CD4-positive, CD25-positive, alpha-beta regulatory T cell (primary cell): ENCODE results near the gene JAK1. TPM values are rescaled to one million over a fixed set of nuclear protein-coding genes. Genes with fewer than 3 reads are reported as not detected.

ENCODE experiments used
- ATAC-seq, 2 donors: fragments of 150-1000 bp; cut with Tn5 transposase; one replicate each; pipeline ENCODE4 v1.10.0; 2021; ENCODE audit warnings: low read depth in 2 of 2, moderate number of reproducible peaks in 2 of 2, moderate library complexity in 1 of 2
- DNase-seq, 3 donors: peaks; one replicate each; pipeline versions ENCODE4 v3.0.0 to v3.0.0-alpha.2; 2012 to 2022; ENCODE audit warnings: mixed read lengths in 1 of 3
- H3K27ac ChIP-seq: one replicate; pipeline ENCODE4 v1.7.0; 2013; ENCODE audit warnings: mild to moderate bottlenecking, low read length; ENCODE audit not compliant: insufficient read depth, poor library complexity, severe bottlenecking
- H3K27me3 ChIP-seq: one replicate; pipeline ENCODE4 v1.7.0; 2013; ENCODE audit warnings: low read length; ENCODE audit not compliant: control insufficient read depth, insufficient read depth
- H3K36me3 ChIP-seq: one replicate; pipeline ENCODE4 v1.7.0; 2013; ENCODE audit warnings: mild to moderate bottlenecking, low read length, moderate library complexity; ENCODE audit not compliant: control insufficient read depth, insufficient read depth
- H3K4me1 ChIP-seq: 2 replicates; pipeline ENCODE4 v1.7.0; 2013; ENCODE audit warnings: mild to moderate bottlenecking, low read length; ENCODE audit not compliant: insufficient read depth, control insufficient read depth, poor library complexity, severe bottlenecking
- H3K4me3 ChIP-seq: one replicate; pipeline ENCODE4 v1.7.0; 2013; ENCODE audit warnings: low read depth, mild to moderate bottlenecking, low read length, moderate library complexity
- H3K9me3 ChIP-seq, 2 experiments: 1 replicate in 1 of 2; 2 replicates in 1 of 2; pipeline ENCODE4 v1.7.0; 2013; ENCODE audit warnings: low read length in 2 of 2, mild to moderate bottlenecking in 1 of 2, moderate library complexity in 1 of 2; ENCODE audit not compliant: control insufficient read depth in 2 of 2
- H3K27ac Mint-ChIP-seq, 3 donors: one replicate each; pipeline ENCODE4 v1.8.0; 2020 to 2022; ENCODE audit warnings: mild to moderate bottlenecking in 3 of 3, mixed read lengths in 3 of 3, moderate library complexity in 2 of 3
- H3K27me3 Mint-ChIP-seq: one replicate; pipeline ENCODE4 v1.8.0; 2022; ENCODE audit warnings: mild to moderate bottlenecking, mixed read lengths
- H3K36me3 Mint-ChIP-seq: one replicate; pipeline ENCODE4 v1.8.0; 2020; ENCODE audit warnings: mixed read lengths
- H3K4me1 Mint-ChIP-seq, 4 donors: one replicate each; pipeline ENCODE4 v1.8.0; 2020 to 2022; ENCODE audit warnings: mixed read lengths in 4 of 4, mild to moderate bottlenecking in 1 of 4
- H3K4me3 Mint-ChIP-seq, 4 donors: one replicate each; pipeline ENCODE4 v1.8.0; 2020 to 2022; ENCODE audit warnings: mild to moderate bottlenecking in 4 of 4, mixed read lengths in 4 of 4, moderate library complexity in 3 of 4
- H3K9me3 Mint-ChIP-seq, 7 donors: one replicate each; pipeline ENCODE4 v1.8.0; 2020 to 2022; ENCODE audit warnings: mixed read lengths in 7 of 7, mild to moderate bottlenecking in 3 of 7, moderate library complexity in 2 of 7
- polyA plus RNA-seq, 4 donors: library from polyadenylated mRNA; unstranded; fragments of 300-500 nt; fragmentation: Illumina TruSeq; gene quantifications; one replicate each; pipeline ENCODE4 v1.2.3, GENCODE V29; 2021
- total RNA-seq: library from RNA; stranded (reverse); gene quantifications from one replicate; pipeline ENCODE4 v1.2.3, GENCODE V29; 2022

JAK1 gene
- total and polyA plus RNA-seq, 5 donors from 2014 or later = 215 to 333 (median 229) TPM

GRCh38 chr1:64856553-64856952 lies 109.8 kb downstream of the JAK1 start:
- H3K9me3 Mint-ChIP-seq = no peaks in the 10 kb centered on the region
- peaks cover 63% of the 10 kb centered on the region for H3K36me3 Mint-ChIP-seq
- H3K9me3 ChIP-seq = no peaks in the 10 kb centered on the region
- H3K27me3 Mint-ChIP-seq = no peaks in the 10 kb centered on the region
- no peak for ATAC-seq
- H3K4me3 Mint-ChIP-seq = no peak overlapping the region
- H3K4me1 Mint-ChIP-seq = peaks cover 0 to 21% (median 9%) of the 10 kb centered on the region in 4 donors
- H3K27ac Mint-ChIP-seq = peak overlapping the region in 1 of 3 donors; percentile 66
- peaks cover 96% of the 10 kb centered on the region for H3K36me3 ChIP-seq
- H3K27ac ChIP-seq = no peak overlapping the region
- no peaks in the 10 kb centered on the region for H3K4me1 ChIP-seq
- H3K27me3 ChIP-seq = no peaks in the 10 kb centered on the region
- no peak overlapping the region for H3K4me3 ChIP-seq
- DNase-seq = no peak

GRCh38 chr1:64855557-64855956 lies 110.8 kb downstream of the JAK1 start:
- H3K4me1 ChIP-seq = no peaks in the 10 kb centered on the region
- no peaks in the 10 kb centered on the region for H3K27me3 ChIP-seq
- H3K36me3 ChIP-seq = peaks cover 98% of the 10 kb centered on the region
- H3K4me3 Mint-ChIP-seq = no peak overlapping the region
- H3K27ac Mint-ChIP-seq = no peak overlapping the region
- no peak overlapping the region for H3K27ac ChIP-seq
- no peaks in the 10 kb centered on the region for H3K9me3 ChIP-seq
- H3K4me1 Mint-ChIP-seq = peaks cover 0 to 14% (median 3%) of the 10 kb centered on the region in 4 donors
- no peak for ATAC-seq
- H3K27me3 Mint-ChIP-seq = no peaks in the 10 kb centered on the region
- peaks cover 54% of the 10 kb centered on the region for H3K36me3 Mint-ChIP-seq
- DNase-seq = no peak
- H3K4me3 ChIP-seq = no peak overlapping the region
- H3K9me3 Mint-ChIP-seq = no peaks in the 10 kb centered on the region

- H3K27ac ChIP-seq = no peak overlapping the region
Observed at GRCh38 chr1:64854674-64855073, 111.7 kb downstream of the JAK1 start.

GRCh38 chr1:64851664-64852063 lies 114.7 kb downstream of the JAK1 start:
- Histone ChIP-seq H3K36me3 (peaks cover 99% of the 10 kb centered on the region), H3K4me1 (no peaks in the 10 kb centered on the region), H3K27me3 (no peaks in the 10 kb centered on the region), H3K4me3 (no peak overlapping the region), H3K9me3 (no peaks in the 10 kb centered on the region), H3K27ac (no peak overlapping the region)
- Mint-ChIP-seq H3K27ac (peak overlapping the region in 2 of 3 donors; percentile 56 to 58), H3K27me3 (no peaks in the 10 kb centered on the region), H3K4me3 (no peak overlapping the region), H3K9me3 (no peaks in the 10 kb centered on the region), H3K36me3 (peaks cover 43% of the 10 kb centered on the region), H3K4me1 (peaks cover 0 to 5% (median 0%) of the 10 kb centered on the region in 4 donors)
- DNase-seq (no peak), ATAC-seq (no peak)

More at GRCh38 chr1:64854674-64855073, 111.7 kb downstream of the JAK1 start:
- H3K36me3 Mint-ChIP-seq = peaks cover 55% of the 10 kb centered on the region
- no peaks in the 10 kb centered on the region for H3K9me3 Mint-ChIP-seq
- DNase-seq (no peak), ATAC-seq (no peak)
- H3K27me3 Mint-ChIP-seq = no peaks in the 10 kb centered on the region
- H3K4me1 Mint-ChIP-seq = peaks cover 0 to 13% (median 2%) of the 10 kb centered on the region in 4 donors
- H3K27me3 ChIP-seq = no peaks in the 10 kb centered on the region
- H3K36me3 ChIP-seq = peaks cover 99% of the 10 kb centered on the region
- no peak overlapping the region for H3K4me3 Mint-ChIP-seq
- H3K4me1 ChIP-seq = no peaks in the 10 kb centered on the region
- H3K4me3 ChIP-seq = no peak overlapping the region
- H3K9me3 ChIP-seq = no peaks in the 10 kb centered on the region
- H3K27ac Mint-ChIP-seq = peak overlapping the region; percentile 7 to 88 (median 73)

GRCh38 chr1:64850846-64851245 lies 115.5 kb downstream of the JAK1 start:
- Mint-ChIP-seq H3K27me3 (no peaks in the 10 kb centered on the region), H3K9me3 (no peaks in the 10 kb centered on the region), H3K36me3 (peaks cover 45% of the 10 kb centered on the region), H3K27ac (no peak overlapping the region), H3K4me3 (no peak overlapping the region), H3K4me1 (peaks cover 0 to 5% (median 0%) of the 10 kb centered on the region in 4 donors)
- H3K9me3 ChIP-seq = no peaks in the 10 kb centered on the region
- no peak overlapping the region for H3K27ac ChIP-seq
- peaks cover 99% of the 10 kb centered on the region for H3K36me3 ChIP-seq
- no peak overlapping the region for H3K4me3 ChIP-seq
- ATAC-seq = no peak
- no peaks in the 10 kb centered on the region for H3K27me3 ChIP-seq
- no peak for DNase-seq
- H3K4me1 ChIP-seq = no peaks in the 10 kb centered on the region

- no peaks in the 10 kb centered on the region for H3K9me3 ChIP-seq
- no peak overlapping the region for H3K4me3 ChIP-seq
- H3K4me1 ChIP-seq = no peaks in the 10 kb centered on the region
- no peak overlapping the region for H3K27ac ChIP-seq
- peaks cover 40% of the 10 kb centered on the region for H3K36me3 Mint-ChIP-seq
- H3K27me3 ChIP-seq = no peaks in the 10 kb centered on the region
- DNase-seq (no peak), ATAC-seq (no peak)
- H3K4me1 Mint-ChIP-seq = peaks cover 0 to 5% (median 0%) of the 10 kb centered on the region in 4 donors
- H3K27ac Mint-ChIP-seq = no peak overlapping the region
- no peak overlapping the region for H3K4me3 Mint-ChIP-seq
- peaks cover 99% of the 10 kb centered on the region for H3K36me3 ChIP-seq
- H3K27me3 Mint-ChIP-seq = no peaks in the 10 kb centered on the region
- H3K9me3 Mint-ChIP-seq = no peaks in the 10 kb centered on the region
Observed at GRCh38 chr1:64849942-64850341, 116.4 kb downstream of the JAK1 start.

- Histone ChIP-seq H3K9me3 (no peaks in the 10 kb centered on the region), H3K27me3 (no peaks in the 10 kb centered on the region), H3K4me3 (no peak overlapping the region), H3K36me3 (peaks cover 99% of the 10 kb centered on the region), H3K27ac (no peak overlapping the region), H3K4me1 (no peaks in the 10 kb centered on the region)
- no peaks in the 10 kb centered on the region for H3K9me3 Mint-ChIP-seq
- ATAC-seq = no peak
- no peak overlapping the region for H3K27ac Mint-ChIP-seq
- peaks cover 0 to 2% (median 0%) of the 10 kb centered on the region in 4 donors for H3K4me1 Mint-ChIP-seq
- no peak for DNase-seq
- no peaks in the 10 kb centered on the region for H3K27me3 Mint-ChIP-seq
- H3K4me3 Mint-ChIP-seq = no peak overlapping the region
- H3K36me3 Mint-ChIP-seq = peaks cover 39% of the 10 kb centered on the region
Observed at GRCh38 chr1:64848803-64849202, 117.5 kb downstream of the JAK1 start.

- no peaks in the 10 kb centered on the region for H3K27me3 ChIP-seq
- DNase-seq = no peak
- H3K4me3 Mint-ChIP-seq = no peak overlapping the region
- peaks cover 99% of the 10 kb centered on the region for H3K36me3 ChIP-seq
- H3K36me3 Mint-ChIP-seq = peaks cover 44% of the 10 kb centered on the region
- no peaks in the 10 kb centered on the region for H3K9me3 ChIP-seq
- H3K27ac ChIP-seq = no peak overlapping the region
- no peaks in the 10 kb centered on the region for H3K9me3 Mint-ChIP-seq
- no peak overlapping the region for H3K4me3 ChIP-seq
- H3K27ac Mint-ChIP-seq = peak overlapping the region; percentile 8 to 32 (median 31)
- H3K4me1 ChIP-seq = no peaks in the 10 kb centered on the region
- no peak for ATAC-seq
- H3K27me3 Mint-ChIP-seq = no peaks in the 10 kb centered on the region
- peaks cover 0 to 2% (median 0%) of the 10 kb centered on the region in 4 donors for H3K4me1 Mint-ChIP-seq
Observed at GRCh38 chr1:64848136-64848535, 118.2 kb downstream of the JAK1 start.
